NCI-H2227 (cell line): Measurements from ENCODE around the gene GPR63.

ENCODE experiments used
- DNase-seq: peaks from one replicate; lab custom pipeline; 2025; ENCODE audit not compliant: unreplicated experiment; lab: John Stamatoyannopoulos, UW

Gene GPR63

DNA sequence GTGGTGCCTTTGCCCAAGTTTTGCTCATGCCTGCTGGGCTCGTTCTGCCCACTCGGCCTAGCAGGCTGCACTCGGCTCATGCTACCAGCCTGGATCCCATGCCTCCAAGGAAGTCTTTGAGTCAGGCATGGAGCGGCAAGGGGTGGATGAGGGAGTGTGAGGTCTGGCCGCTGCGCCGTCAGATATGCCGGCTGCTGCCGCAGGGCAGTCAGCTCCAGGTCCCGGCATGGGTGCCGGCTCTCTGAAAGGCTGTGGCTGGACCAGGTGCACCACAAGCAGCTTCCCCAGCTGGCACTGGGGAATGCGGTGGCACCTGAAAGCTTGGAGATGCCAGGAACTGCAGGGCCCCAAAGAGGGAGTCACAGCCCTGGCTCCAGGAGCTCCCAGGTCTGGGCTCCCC lies 75.5 kb downstream of the GPR63 start:
- no peak for DNase-seq

DNA sequence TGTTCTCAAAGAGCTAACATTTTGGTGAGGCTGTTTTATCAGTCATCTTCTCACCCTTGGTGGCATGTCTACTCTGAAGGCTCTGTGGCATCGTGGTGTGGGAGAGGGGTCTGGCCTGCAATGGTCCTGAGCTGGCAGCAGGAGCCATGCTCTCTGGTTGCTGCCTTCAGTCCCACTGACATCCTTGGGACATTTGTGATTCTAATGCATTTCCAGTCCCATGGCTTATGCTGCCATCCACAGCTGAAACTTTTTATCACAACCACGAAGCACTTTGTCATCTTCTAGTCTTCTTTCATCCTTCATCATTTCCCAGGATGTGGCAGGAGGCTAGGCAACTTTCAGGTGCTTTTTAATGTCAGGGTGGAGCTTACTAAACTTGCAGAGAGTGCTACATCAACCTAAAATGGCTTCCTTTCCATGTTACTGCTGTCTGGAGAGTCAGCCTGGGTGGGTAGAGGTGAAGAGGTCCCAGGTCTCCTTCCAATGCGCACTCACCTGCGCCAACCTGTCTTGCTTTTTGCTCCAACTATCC lies 77.1 kb downstream of the GPR63 start:
- DNase-seq = no peak

DNA sequence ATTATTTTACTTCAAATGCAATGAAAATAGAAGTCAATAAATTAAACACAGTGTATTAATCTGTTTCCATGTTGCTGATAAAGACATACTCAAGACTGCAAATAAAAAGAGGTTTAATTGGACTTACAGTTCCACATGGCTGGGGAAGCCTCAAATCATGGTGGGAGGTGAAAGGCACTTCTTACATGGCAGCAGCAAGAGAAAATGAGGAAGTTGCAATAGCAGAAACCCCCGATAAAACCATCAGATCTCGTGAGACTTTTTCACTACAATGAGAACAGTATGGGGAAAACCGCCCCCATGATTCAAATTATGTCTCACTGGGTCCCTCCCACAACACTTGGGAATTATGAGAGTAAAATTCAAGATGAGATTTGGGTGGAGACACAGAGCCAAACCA lies 82.2 kb downstream of the GPR63 start:
- DNase-seq = no peak

DNA sequence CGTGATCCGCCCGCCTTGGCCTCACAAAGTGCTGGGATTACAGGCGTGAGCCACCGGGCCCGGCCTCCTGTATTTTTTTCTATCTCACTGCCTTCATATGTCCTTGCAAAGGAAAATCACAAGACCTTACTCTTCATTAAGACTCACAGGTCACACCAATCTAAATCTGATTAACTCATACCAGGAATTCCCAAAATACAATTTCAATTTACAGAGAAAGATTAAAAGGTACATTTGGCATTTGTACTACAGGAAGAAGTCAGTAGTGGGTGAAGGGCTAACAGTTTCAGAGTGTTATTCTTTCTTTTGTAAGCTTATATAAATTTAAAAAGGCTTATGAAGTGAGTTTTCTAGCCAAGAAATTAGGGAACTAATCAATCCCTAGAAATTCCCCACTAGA lies 87.4 kb downstream of the GPR63 start:
- no peak for DNase-seq
